Measurements from ENCODE around the gene COL5A1.

DNA sequence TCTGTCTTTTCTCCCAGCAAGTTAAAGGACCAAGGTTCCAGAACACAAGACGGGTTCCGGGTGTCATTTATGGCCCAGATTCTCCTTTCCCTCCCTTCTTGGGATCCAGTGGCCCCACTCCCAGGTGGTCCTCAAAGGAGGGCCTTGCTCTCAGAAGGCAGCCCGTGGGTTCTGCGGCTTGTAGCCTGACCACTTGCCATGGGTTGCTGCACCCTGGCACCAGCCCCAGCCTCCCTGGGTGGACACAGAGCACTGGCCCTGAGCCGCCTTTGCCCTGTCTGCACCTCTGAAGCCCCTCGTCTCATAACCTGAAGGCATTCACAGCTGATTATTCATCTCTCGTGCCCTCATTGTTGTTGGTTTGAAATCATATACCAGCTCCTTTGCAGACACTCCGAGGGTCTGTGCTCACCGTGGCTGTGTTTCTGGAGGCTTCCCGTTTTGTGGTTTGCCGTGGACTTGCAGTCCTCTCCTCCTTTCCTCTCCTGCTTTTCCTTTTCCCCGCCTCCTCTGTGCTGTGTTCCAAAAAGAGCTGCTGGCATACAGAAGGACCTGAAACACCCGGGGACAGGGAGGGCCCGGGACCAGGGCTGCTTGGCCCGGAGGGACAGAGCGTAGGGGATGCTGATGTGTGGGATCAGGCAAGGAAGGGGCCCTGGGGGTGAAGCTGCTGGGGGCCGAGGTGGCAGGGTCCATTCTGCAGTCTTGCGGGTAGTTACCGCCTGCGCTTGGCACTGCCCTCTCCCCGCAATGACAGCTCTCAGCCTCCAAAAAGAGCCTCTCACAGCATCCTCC, 189.5 kb downstream of the COL5A1 start:
- TF ChIP-seq, protein P1, sequence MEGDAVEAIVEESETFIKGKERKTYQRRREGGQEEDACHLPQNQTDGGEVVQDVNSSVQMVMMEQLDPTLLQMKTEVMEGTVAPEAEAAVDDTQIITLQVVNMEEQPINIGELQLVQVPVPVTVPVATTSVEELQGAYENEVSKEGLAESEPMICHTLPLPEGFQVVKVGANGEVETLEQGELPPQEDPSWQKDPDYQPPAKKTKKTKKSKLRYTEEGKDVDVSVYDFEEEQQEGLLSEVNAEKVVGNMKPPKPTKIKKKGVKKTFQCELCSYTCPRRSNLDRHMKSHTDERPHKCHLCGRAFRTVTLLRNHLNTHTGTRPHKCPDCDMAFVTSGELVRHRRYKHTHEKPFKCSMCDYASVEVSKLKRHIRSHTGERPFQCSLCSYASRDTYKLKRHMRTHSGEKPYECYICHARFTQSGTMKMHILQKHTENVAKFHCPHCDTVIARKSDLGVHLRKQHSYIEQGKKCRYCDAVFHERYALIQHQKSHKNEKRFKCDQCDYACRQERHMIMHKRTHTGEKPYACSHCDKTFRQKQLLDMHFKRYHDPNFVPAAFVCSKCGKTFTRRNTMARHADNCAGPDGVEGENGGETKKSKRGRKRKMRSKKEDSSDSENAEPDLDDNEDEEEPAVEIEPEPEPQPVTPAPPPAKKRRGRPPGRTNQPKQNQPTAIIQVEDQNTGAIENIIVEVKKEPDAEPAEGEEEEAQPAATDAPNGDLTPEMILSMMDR (IDR thresholded peaks at IDR 0.05): no peak
- no peak for TF ChIP-seq POLR2A (IDR thresholded peaks at IDR 0.05)

All from tibial nerve (tissue), 3 donors.